Body of pancreas (tissue), 4 donors: ENCODE data around the gene DENND11.

Experiments used
- CTCF ChIP-seq, 7 experiments: fragments of 450-650 bp in 4 of 7; fragments of 200-600 bp in 3 of 7; sonication (generic) in 3 of 7; IDR thresholded peaks; one replicate each; pipeline ENCODE4 v1.5.1; 2016 to 2019; ENCODE audit warnings: antibody characterized with exemption in 7 of 7
- POLR2A ChIP-seq, 3 donors: fragments of 450-650 bp; IDR thresholded peaks; one replicate each; pipeline ENCODE4 v1.6.1; 2016; ENCODE audit warnings: antibody characterized with exemption in 3 of 3, mild to moderate bottlenecking in 2 of 3

- no peak for TF ChIP-seq CTCF (IDR thresholded peaks at IDR 0.05)
- TF ChIP-seq POLR2A (IDR thresholded peaks at IDR 0.05) = no peak
These were observed 15.5 kb upstream of the DENND11 start for GRCh38 chr7:141717450-141717849.
